Trophoblast cell (in vitro differentiated cells and primary cell): ENCODE data around the gene SLC25A10.

ENCODE experiments used
- DNase-seq, 2 donors: peaks; one replicate each; pipeline ENCODE4 v3.0.0-alpha.2; 2016
- H2AFZ ChIP-seq: 2 replicates; pipeline ENCODE4 v1.6.1; 2013; ENCODE audit warnings: low read length, moderate library complexity, mild to moderate bottlenecking; ENCODE audit not compliant: insufficient read depth, poor library complexity
- H2AK5ac ChIP-seq: 2 replicates; pipeline ENCODE4 v1.6.1; 2013; ENCODE audit warnings: mild to moderate bottlenecking, low read length
- H2BK120ac ChIP-seq: 2 replicates; pipeline ENCODE4 v1.6.1; 2013; ENCODE audit warnings: low read length, mild to moderate bottlenecking, moderate library complexity; ENCODE audit not compliant: insufficient read depth, poor library complexity
- H2BK12ac ChIP-seq: 2 replicates; pipeline ENCODE4 v1.6.1; 2013; ENCODE audit warnings: mild to moderate bottlenecking, low read length, moderate library complexity
- H2BK5ac ChIP-seq: 2 replicates; pipeline ENCODE4 v1.6.1; 2013; ENCODE audit warnings: low read length, low read depth, moderate library complexity, mild to moderate bottlenecking; ENCODE audit not compliant: poor library complexity
- H3K14ac ChIP-seq: 2 replicates; pipeline ENCODE4 v1.6.1; 2013; ENCODE audit warnings: mild to moderate bottlenecking, low read length
- H3K18ac ChIP-seq: 2 replicates; pipeline ENCODE4 v1.6.1; 2013; ENCODE audit warnings: mild to moderate bottlenecking, low read length
- H3K23ac ChIP-seq: 2 replicates; pipeline ENCODE4 v1.6.1; 2013; ENCODE audit warnings: low read length
- H3K27ac ChIP-seq: 2 replicates; pipeline ENCODE4 v1.5.1; 2013; ENCODE audit warnings: low read depth, mild to moderate bottlenecking, inconsistent platforms, low read length, moderate library complexity
- H3K27me3 ChIP-seq: 2 replicates; pipeline ENCODE4 v1.6.1; 2013; ENCODE audit warnings: inconsistent platforms, mild to moderate bottlenecking, low read length, moderate library complexity; ENCODE audit not compliant: insufficient read depth
- H3K36me3 ChIP-seq, 2 experiments: 1 replicate in 1 of 2; 2 replicates in 1 of 2; pipeline ENCODE4 v1.6.1; 2013; ENCODE audit warnings: low read length in 2 of 2, mild to moderate bottlenecking in 2 of 2, moderate library complexity in 1 of 2; ENCODE audit not compliant: insufficient read depth in 2 of 2, control insufficient read depth in 1 of 2
- H3K4ac ChIP-seq: 2 replicates; pipeline ENCODE4 v1.6.1; 2013; ENCODE audit warnings: low read depth, mild to moderate bottlenecking, low read length, moderate library complexity
- H3K4me1 ChIP-seq, 2 experiments: 1 replicate in 1 of 2; 2 replicates in 1 of 2; pipeline ENCODE4 v1.6.1; 2013; ENCODE audit warnings: low read length in 2 of 2, mild to moderate bottlenecking in 2 of 2, moderate library complexity in 1 of 2; ENCODE audit not compliant: insufficient read depth in 2 of 2, control insufficient read depth in 1 of 2
- H3K4me2 ChIP-seq: 2 replicates; pipeline ENCODE4 v1.6.1; 2013; ENCODE audit warnings: inconsistent platforms, mild to moderate bottlenecking, low read length, moderate library complexity
- H3K4me3 ChIP-seq: 2 replicates; pipeline ENCODE4 v1.5.1; 2013; ENCODE audit warnings: mild to moderate bottlenecking, low read depth, low read length, inconsistent platforms
- H3K79me1 ChIP-seq: one replicate; pipeline ENCODE4 v1.6.1; 2013; ENCODE audit warnings: low read length
- H3K79me2 ChIP-seq: 2 replicates; pipeline ENCODE4 v1.6.1; 2013; ENCODE audit warnings: low read length, mild to moderate bottlenecking; ENCODE audit not compliant: control insufficient read depth, insufficient read depth, poor library complexity
- H3K9ac ChIP-seq: 2 replicates; pipeline ENCODE4 v1.6.1; 2013; ENCODE audit warnings: mild to moderate bottlenecking, low read length
- H3K9me3 ChIP-seq: 2 replicates; pipeline ENCODE4 v1.6.1; 2013; ENCODE audit warnings: low read depth, mild to moderate bottlenecking, control low read depth, inconsistent platforms, low read length; ENCODE audit not compliant: insufficient read depth
- H4K12ac ChIP-seq: 2 replicates; pipeline ENCODE4 v1.6.1; 2013; ENCODE audit warnings: low read depth, mild to moderate bottlenecking, low read length, moderate library complexity
- H4K8ac ChIP-seq: 2 replicates; pipeline ENCODE4 v1.6.1; 2013; ENCODE audit warnings: low read depth, mild to moderate bottlenecking, low read length, moderate library complexity
- H4K91ac ChIP-seq: one replicate; pipeline ENCODE4 v1.6.1; 2013; ENCODE audit warnings: low read depth, mild to moderate bottlenecking, low read length, moderate library complexity
- WGBS: extraction: QIAGEN DNeasy Blood & Tissue Kit; methylation state at CpG from one replicate; pipeline ENCODE4 v1.1.7; 2013; ENCODE audit warnings: missing lambda C conversion rate; ENCODE audit not compliant: insufficient read length, insufficient coverage; ENCODE audit errors: extremely low coverage; 5-methylcytosine and 5-hydroxymethylcytosine counted together

The SLC25A10 gene

DNA sequence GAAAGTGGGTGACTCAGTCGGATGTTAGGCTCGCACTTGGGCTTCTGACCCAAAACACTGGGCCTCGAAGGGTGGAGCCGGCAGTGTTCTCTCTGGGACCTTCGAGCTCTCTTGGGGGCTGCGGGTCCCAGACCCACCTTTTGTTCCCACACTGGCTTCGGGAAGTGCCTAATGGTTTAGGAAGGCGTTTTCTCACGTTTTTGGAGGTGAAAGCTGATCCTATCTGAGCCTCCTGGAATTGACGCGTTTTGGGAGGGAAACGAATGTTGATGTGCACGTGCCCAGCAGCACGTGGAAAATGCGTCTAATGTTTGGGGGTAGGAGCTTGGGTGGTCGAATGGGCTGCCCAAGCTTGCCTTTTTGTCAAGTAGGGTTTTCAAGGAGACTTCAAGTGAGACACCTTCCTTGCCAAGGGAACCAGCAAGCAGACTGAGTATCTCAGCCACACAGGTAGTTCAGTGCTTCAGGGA lies 27.6 kb upstream of the SLC25A10 start:
- Histone ChIP-seq H3K4me1 (peaks cover 15 to 16% of the 10 kb centered on the region in 2 experiments), H2AFZ (peak overlapping the region; percentile 42)

DNA sequence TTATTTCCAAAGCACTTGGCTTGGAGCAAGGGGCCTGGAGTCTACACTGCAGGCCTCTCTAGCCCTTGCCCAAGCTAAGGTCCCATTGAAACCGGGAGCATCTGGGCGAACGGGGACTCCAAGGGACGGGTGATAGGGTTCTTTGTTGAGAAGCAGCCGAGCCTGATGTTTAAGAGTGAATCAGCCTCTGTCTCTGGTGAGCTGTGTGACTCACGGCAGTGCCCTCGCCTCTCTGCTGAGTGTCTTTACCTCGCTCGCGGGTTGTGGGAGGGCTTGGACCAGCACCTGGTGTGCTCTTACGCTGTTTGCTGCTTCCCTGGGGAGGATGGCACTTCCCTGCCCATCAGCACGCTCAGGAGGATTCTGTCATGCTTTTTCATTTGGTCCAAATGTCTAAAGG lies 27.0 kb upstream of the SLC25A10 start:
- Histone ChIP-seq H3K36me3 (peaks cover 56 to 63% of the 10 kb centered on the region in 2 experiments), H3K14ac (no peak overlapping the region), H3K9ac (no peak overlapping the region), H3K9me3 (no peaks in the 10 kb centered on the region), H3K4me3 (peak overlapping the region; percentile 95), H3K27ac (no peak overlapping the region), H3K27me3 (no peaks in the 10 kb centered on the region), H2BK12ac (no peak overlapping the region), H3K79me2 (peaks cover 20% of the 10 kb centered on the region), H3K4me1 (peaks cover 15 to 16% of the 10 kb centered on the region in 2 experiments), H4K12ac (no peak overlapping the region), H3K4ac (peak overlapping the region; percentile 97), H3K4me2 (peak overlapping the region; percentile 79), H4K91ac (no peak overlapping the region), H3K79me1 (peaks cover 10% of the 10 kb centered on the region), H3K18ac (no peak overlapping the region), H2AK5ac (no peak overlapping the region), H2AFZ (no peak overlapping the region), H2BK5ac (no peak overlapping the region), H3K23ac (no peak overlapping the region), H4K8ac (no peak overlapping the region), H2BK120ac (no peak overlapping the region)
- DNase-seq: peak; percentile 68 to 77
- no CpG with 5 or more reads among the region's 12 CpGs for WGBS

More for the DNA sequence above, 27.6 kb upstream of the SLC25A10 start:
- H3K4ac ChIP-seq: peak overlapping the region; percentile 97
- peak overlapping the region; percentile 94 for H4K91ac ChIP-seq
- no CpG with 5 or more reads among the region's 16 CpGs for WGBS
- H3K36me3 ChIP-seq: peaks cover 49 to 58% of the 10 kb centered on the region in 2 experiments
- H3K27me3 ChIP-seq: no peaks in the 10 kb centered on the region
- no peak overlapping the region for H3K27ac ChIP-seq
- H2AK5ac ChIP-seq: peak overlapping the region; percentile 8
- H3K79me2 ChIP-seq: peaks cover 20% of the 10 kb centered on the region
- H2BK120ac ChIP-seq: peak overlapping the region; percentile 57
- peaks cover 10% of the 10 kb centered on the region for H3K79me1 ChIP-seq
- peak overlapping the region; percentile 19 for H2BK12ac ChIP-seq
- H3K4me2 ChIP-seq: peak overlapping the region; percentile 79
- H3K9ac ChIP-seq: peak overlapping the region; percentile 97
- H3K18ac ChIP-seq: peak overlapping the region; percentile 83
- H3K23ac ChIP-seq: no peak overlapping the region
- H3K14ac ChIP-seq: peak overlapping the region; percentile 92
- H4K8ac ChIP-seq: peak overlapping the region; percentile 94
- peak overlapping the region; percentile 89 for H4K12ac ChIP-seq
- H3K4me3 ChIP-seq: peak overlapping the region; percentile 95
- peak overlapping the region; percentile 83 for H2BK5ac ChIP-seq
- no peaks in the 10 kb centered on the region for H3K9me3 ChIP-seq
- DNase-seq: no peak

GRCh38 chr17:81686614-81687013 lies 25.5 kb upstream of the SLC25A10 start:
- H3K18ac ChIP-seq: no peak overlapping the region
- no peak overlapping the region for H2BK12ac ChIP-seq
- peaks cover 10% of the 10 kb centered on the region for H3K79me1 ChIP-seq
- no peak overlapping the region for H3K14ac ChIP-seq
- H3K27ac ChIP-seq: no peak overlapping the region
- no peak overlapping the region for H4K91ac ChIP-seq
- no peak overlapping the region for H2BK5ac ChIP-seq
- H4K12ac ChIP-seq: no peak overlapping the region
- H3K36me3 ChIP-seq: peaks cover 66 to 68% of the 10 kb centered on the region in 2 experiments
- no peak overlapping the region for H2BK120ac ChIP-seq
- H3K9me3 ChIP-seq: no peaks in the 10 kb centered on the region
- no peak overlapping the region for H3K4ac ChIP-seq
- H3K79me2 ChIP-seq: peaks cover 20% of the 10 kb centered on the region
- H3K4me1 ChIP-seq: peaks cover 15 to 16% of the 10 kb centered on the region in 2 experiments
- no peak overlapping the region for H3K4me2 ChIP-seq
- H4K8ac ChIP-seq: no peak overlapping the region
- WGBS: no CpG with 5 or more reads among the region's 20 CpGs
- no peak overlapping the region for H3K4me3 ChIP-seq
- H3K27me3 ChIP-seq: no peaks in the 10 kb centered on the region
- H3K23ac ChIP-seq: no peak overlapping the region
- no peak for DNase-seq
- H2AK5ac ChIP-seq: no peak overlapping the region
- H3K9ac ChIP-seq: no peak overlapping the region
- H2AFZ ChIP-seq: no peak overlapping the region

GRCh38 chr17:81687770-81688541 lies 24.1 kb upstream of the SLC25A10 start:
- H2AFZ ChIP-seq: no peak overlapping the region
- no peak overlapping the region for H3K18ac ChIP-seq
- no peak overlapping the region for H4K12ac ChIP-seq
- no CpG with 5 or more reads among the region's 41 CpGs for WGBS
- peaks cover 72 to 78% of the 10 kb centered on the region in 2 experiments for H3K36me3 ChIP-seq
- no peak overlapping the region for H4K8ac ChIP-seq
- peaks cover 10% of the 10 kb centered on the region for H3K79me1 ChIP-seq
- no peak overlapping the region for H4K91ac ChIP-seq
- no peak overlapping the region for H3K4me2 ChIP-seq
- H3K9me3 ChIP-seq: no peaks in the 10 kb centered on the region
- no peaks in the 10 kb centered on the region for H3K27me3 ChIP-seq
- H2AK5ac ChIP-seq: no peak overlapping the region
- H2BK120ac ChIP-seq: no peak overlapping the region
- DNase-seq: no peak
- peak overlapping the region; percentile 7 for H3K4me3 ChIP-seq
- H2BK5ac ChIP-seq: no peak overlapping the region
- H2BK12ac ChIP-seq: no peak overlapping the region
- peaks cover 10% of the 10 kb centered on the region in 2 experiments for H3K4me1 ChIP-seq
- no peak overlapping the region for H3K27ac ChIP-seq
- no peak overlapping the region for H3K4ac ChIP-seq
- no peak overlapping the region for H3K23ac ChIP-seq
- peaks cover 18% of the 10 kb centered on the region for H3K79me2 ChIP-seq
- H3K14ac ChIP-seq: no peak overlapping the region
- H3K9ac ChIP-seq: no peak overlapping the region
